GM12865 (cell line): Measurements from ENCODE around the gene SMARCA4.
"Not testable (repeated sequence)": the region's sequence is repeated elsewhere in the genome, so short reads cannot be mapped to it uniquely, and the experiment has no call there.

Experiments used
- DNase-seq: peaks from one replicate; pipeline ENCODE4 v3.0.0; 2010; ENCODE audit warnings: low read depth
- H3K4me3 ChIP-seq: 2 replicates; pipeline ENCODE4 v1.5.1; 2011; ENCODE audit warnings: mild to moderate bottlenecking, low read depth, low read length, control low read depth
- TF ChIP-seq, protein P1 (sequence below): IDR thresholded peaks from 2 replicates; pipeline ENCODE4 v1.5.1; 2011; ENCODE audit warnings: low read length, control low read depth, low read depth, inconsistent platforms; ENCODE audit not compliant: insufficient read depth; ENCODE audit errors: missing control alignments

Gene SMARCA4

GRCh38 chr19:11091703-11092153 lies 130.9 kb downstream of the SMARCA4 start:
- H3K4me3 ChIP-seq, result peak overlapping the region; percentile 77
- TF ChIP-seq, protein P1, sequence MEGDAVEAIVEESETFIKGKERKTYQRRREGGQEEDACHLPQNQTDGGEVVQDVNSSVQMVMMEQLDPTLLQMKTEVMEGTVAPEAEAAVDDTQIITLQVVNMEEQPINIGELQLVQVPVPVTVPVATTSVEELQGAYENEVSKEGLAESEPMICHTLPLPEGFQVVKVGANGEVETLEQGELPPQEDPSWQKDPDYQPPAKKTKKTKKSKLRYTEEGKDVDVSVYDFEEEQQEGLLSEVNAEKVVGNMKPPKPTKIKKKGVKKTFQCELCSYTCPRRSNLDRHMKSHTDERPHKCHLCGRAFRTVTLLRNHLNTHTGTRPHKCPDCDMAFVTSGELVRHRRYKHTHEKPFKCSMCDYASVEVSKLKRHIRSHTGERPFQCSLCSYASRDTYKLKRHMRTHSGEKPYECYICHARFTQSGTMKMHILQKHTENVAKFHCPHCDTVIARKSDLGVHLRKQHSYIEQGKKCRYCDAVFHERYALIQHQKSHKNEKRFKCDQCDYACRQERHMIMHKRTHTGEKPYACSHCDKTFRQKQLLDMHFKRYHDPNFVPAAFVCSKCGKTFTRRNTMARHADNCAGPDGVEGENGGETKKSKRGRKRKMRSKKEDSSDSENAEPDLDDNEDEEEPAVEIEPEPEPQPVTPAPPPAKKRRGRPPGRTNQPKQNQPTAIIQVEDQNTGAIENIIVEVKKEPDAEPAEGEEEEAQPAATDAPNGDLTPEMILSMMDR, result no peak
- peak; percentile 44 for DNase-seq

DNA sequence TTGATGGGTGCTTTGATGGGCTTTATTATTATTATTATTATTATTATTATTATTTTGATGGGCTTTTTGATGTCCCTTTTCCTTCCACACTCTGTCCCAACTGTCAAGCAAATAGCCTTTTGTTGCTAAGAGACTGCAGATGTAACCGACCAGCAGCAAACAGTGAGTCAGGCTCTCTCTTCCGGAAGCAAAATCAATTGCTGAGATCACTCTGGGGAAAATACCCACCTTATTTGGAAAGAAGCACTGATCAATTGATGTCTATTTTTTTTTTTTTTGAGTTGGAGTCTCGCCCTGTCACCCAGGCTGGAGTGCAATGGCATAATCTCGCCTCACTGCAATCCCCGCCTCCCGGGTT lies 131.3 kb downstream of the SMARCA4 start:
- DNase-seq, result peak; percentile 68
- TF ChIP-seq, protein P1, result no peak
- peak overlapping the region; percentile 77 for H3K4me3 ChIP-seq

GRCh38 chr19:11093689-11094238 lies 132.9 kb downstream of the SMARCA4 start:
- TF ChIP-seq, protein P1, result no peak
- no peak overlapping the region for H3K4me3 ChIP-seq
- no peak for DNase-seq

DNA sequence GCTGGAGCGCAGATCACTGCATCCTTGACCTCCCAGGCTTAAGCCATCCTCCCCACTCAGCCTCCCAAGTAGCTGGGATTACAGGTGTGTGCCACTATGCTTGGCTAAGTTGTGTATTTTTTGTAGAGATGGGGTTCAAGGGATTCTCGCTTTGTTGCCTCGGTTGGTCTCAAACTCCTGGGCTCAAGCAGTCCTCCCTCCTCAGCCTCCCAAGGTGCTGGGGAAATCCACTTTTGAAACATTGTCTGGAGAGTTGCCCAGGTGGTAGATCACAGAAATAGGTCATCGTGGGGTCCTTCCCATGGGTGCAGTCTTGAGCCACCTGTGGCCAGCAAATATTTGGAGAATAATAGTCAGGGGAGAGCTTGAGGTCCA lies 133.7 kb downstream of the SMARCA4 start:
- TF ChIP-seq, protein P1, result no peak
- DNase-seq, result no peak
- peak overlapping the region; percentile 19 for H3K4me3 ChIP-seq

DNA sequence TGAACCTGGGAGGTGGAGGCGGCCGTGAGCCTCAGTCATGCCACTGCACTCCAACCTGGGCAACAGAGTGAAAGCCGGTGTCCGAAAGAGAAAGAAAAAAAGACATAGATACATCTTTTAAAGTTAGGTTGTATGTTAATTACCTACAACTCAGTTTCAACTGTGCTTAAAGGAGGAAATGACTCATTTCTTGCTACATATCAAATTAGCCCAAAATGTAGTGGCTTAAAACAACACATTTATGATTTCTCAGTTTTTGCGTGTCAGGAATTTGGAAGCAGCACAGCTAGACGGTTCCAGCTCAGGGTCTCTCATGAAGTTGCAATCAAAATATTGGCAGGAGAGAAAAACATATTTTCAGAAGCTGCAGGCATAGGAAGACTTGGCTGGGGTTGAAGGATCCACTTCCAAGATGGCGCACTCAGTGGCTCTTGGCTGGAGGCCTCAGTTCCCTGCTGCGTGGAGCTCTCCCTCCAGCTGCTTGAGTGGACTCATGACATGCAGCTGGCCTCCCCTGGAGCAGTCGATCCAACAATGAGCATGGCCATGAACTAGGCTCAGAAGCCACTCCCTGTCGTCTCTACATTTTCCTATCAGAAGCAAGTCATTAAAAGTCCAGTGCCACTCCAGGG lies 135.5 kb downstream of the SMARCA4 start:
- peak; percentile 89 for DNase-seq
- no peak overlapping the region; the same call in 1 of the 2 replicates for H3K4me3 ChIP-seq
- TF ChIP-seq, protein P1, result no peak

- not testable (repeated sequence) for H3K4me3 ChIP-seq
Measured at GRCh38 chr19:11097367-11097766, 136.5 kb downstream of the SMARCA4 start.

DNA sequence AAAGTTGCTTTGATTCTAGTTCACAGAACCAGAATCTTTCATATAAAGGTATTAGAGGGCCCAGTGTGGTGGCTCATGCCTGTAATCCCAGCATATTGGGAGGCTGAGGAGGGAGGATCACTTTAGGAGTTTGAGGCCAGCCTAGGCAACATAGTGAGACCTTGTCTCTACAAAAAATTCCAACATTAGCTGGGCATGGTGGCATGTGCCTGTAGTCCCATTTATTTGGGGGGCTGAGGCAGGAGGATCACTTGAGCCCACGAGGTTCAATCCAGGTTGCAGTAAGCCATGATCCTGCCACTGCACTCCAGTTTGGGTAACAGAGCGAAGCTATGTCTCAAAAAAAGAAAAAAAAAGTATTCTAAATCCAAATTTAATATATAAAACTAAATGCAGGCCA lies 137.5 kb downstream of the SMARCA4 start:
- no peak for DNase-seq
- H3K4me3 ChIP-seq, result no peak overlapping the region
- TF ChIP-seq, protein P1, result no peak

More at GRCh38 chr19:11097367-11097766, 136.5 kb downstream of the SMARCA4 start:
- DNase-seq, result not testable (repeated sequence)
